Bronchial epithelial cell (primary cell): ENCODE results near the gene SH2D3A. TPM values are rescaled to one million over a fixed set of nuclear protein-coding genes. Genes with fewer than 3 reads are reported as not detected.

Experiments used
- DNase-seq: peaks from one replicate; pipeline ENCODE4 v3.0.0-alpha.2; 2010; ENCODE audit warnings: low read depth
- FAIRE-seq: peaks from 2 replicates; lab custom pipeline; 2011; peaks lifted over from hg19 to GRCh38; lab: Jason Lieb, UNC
- H3K27me3 ChIP-seq: 2 replicates; pipeline ENCODE4 v1.5.1; 2011; ENCODE audit warnings: low read length; ENCODE audit not compliant: control insufficient read depth, insufficient read depth
- H3K36me3 ChIP-seq: 2 replicates; pipeline ENCODE4 v1.5.1; 2011; ENCODE audit warnings: low read length; ENCODE audit not compliant: control insufficient read depth, insufficient read depth
- H3K4me3 ChIP-seq: 2 replicates; pipeline ENCODE4 v1.5.1; 2011; ENCODE audit warnings: mild to moderate bottlenecking, low read depth, low read length, control low read depth
- total RNA-seq: library from RNA; depleted of rRNA; stranded (reverse); fragments of >200 nt; gene quantifications from 2 replicates; pipeline ENCODE4 v1.2.1, GENCODE V29; 2014
- TF ChIP-seq, protein P1 (sequence below): IDR thresholded peaks from 2 replicates; pipeline ENCODE4 v1.5.1; 2011; ENCODE audit warnings: mild to moderate bottlenecking, moderate library complexity, low read length, control low read depth, inconsistent platforms; ENCODE audit not compliant: insufficient read depth, severe bottlenecking

SH2D3A gene
- total RNA-seq, 1 donor from 2014 or later = 88.5 TPM

DNA sequence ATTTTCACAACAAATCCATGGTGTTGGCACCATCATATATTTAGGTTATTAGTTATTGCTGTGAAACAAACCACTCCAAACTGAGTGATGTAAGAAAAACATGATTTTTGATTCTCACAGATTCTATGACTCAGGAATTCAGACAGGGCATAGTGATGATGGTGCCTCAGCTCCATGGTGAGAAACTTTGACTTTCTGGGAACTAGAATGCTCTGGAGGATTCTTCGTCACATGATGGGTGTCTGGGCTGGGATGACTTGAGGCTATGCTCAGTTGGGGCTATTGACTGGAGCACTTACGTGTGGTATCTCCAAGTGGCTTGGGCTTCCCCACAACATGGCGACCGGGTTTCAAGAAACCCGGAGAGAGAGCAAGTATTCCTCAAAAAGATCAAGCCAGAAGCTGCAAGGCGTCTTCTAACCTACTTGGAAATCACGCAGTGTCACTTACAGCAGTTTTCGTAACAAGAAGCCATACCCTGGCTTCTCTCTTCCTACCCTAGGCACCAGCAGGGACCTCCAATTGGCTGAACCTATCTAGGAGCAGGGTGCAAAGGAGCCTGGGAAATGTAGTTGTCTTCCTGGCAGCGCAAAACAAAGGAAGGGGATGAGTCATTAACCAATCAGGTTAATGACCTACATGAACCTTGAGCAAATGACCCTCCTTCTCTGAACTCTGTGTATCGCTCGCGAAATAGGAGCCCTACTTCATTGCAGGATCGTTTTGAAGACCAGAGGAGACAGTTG, 27.6 kb upstream of the SH2D3A start:
- Histone ChIP-seq H3K36me3 (no peaks in the 10 kb centered on the region), H3K4me3 (no peak overlapping the region), H3K27me3 (no peaks in the 10 kb centered on the region)
- TF ChIP-seq, protein P1, sequence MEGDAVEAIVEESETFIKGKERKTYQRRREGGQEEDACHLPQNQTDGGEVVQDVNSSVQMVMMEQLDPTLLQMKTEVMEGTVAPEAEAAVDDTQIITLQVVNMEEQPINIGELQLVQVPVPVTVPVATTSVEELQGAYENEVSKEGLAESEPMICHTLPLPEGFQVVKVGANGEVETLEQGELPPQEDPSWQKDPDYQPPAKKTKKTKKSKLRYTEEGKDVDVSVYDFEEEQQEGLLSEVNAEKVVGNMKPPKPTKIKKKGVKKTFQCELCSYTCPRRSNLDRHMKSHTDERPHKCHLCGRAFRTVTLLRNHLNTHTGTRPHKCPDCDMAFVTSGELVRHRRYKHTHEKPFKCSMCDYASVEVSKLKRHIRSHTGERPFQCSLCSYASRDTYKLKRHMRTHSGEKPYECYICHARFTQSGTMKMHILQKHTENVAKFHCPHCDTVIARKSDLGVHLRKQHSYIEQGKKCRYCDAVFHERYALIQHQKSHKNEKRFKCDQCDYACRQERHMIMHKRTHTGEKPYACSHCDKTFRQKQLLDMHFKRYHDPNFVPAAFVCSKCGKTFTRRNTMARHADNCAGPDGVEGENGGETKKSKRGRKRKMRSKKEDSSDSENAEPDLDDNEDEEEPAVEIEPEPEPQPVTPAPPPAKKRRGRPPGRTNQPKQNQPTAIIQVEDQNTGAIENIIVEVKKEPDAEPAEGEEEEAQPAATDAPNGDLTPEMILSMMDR = no peak
- FAIRE-seq (no peak), DNase-seq (no peak)

DNA sequence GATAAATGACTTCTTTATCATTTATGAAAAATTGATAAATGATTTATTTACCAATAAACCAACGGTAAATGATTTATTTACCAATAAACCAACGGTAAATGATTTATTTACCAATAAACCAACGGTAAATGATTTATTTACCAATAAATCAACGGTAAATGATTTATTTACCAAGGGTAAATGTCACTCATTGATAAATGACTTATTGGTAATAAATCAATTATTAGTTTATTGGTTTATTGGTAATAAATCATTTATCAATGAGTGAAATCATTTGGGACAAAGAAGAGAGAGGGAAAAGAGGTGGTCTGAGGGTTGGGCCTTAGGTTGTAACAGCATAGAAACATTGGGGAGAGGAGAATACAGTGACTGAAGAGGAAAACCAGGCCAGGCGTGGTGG, 26.7 kb upstream of the SH2D3A start:
- Histone ChIP-seq H3K27me3 (no peaks in the 10 kb centered on the region), H3K4me3 (no peak overlapping the region), H3K36me3 (no peaks in the 10 kb centered on the region)
- FAIRE-seq = no peak
- TF ChIP-seq, protein P1 = no peak
- DNase-seq = no peak

DNA sequence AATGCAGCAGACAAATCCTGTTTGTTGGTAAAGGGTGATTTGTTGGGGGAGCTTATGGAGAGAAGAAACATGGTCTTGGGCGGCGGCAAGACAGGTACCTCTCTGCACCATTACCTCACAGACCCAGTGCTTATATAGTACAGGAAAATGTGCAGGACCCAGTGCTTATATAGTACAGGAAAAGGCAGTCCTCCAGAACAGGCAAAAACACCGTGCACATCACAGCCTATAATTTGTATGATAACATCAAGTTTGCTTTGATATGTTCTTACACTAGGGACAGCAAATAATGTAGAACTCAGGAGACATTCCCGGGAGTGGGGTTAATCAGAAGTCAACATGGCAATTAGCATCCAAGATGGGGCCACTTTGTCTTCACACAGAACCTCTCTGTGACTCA, 26.2 kb upstream of the SH2D3A start:
- DNase-seq (no peak), FAIRE-seq (no peak)
- H3K27me3 ChIP-seq = no peaks in the 10 kb centered on the region
- no peak overlapping the region for H3K4me3 ChIP-seq
- TF ChIP-seq, protein P1 = no peak
- H3K36me3 ChIP-seq = no peaks in the 10 kb centered on the region

DNA sequence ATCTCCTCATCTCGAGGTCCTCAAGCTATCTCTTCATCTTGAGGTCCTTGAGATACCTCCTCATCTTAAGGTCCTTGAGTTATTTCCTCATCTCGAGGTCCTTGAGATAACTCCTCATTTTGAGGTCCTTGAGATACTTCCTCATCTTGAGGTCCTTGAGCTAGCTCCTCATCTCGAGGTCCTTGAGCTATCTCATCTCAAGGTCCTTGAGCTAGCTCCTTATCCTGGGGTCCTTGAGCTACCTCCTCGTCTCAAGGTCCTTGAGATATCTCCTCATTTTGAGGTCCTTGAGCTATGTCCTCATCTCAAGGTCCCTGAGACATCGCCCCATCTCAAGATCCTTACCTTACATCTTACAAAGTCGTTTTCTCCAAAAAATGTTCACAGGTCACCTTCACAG, 24.0 kb upstream of the SH2D3A start:
- no peak for DNase-seq
- no peaks in the 10 kb centered on the region for H3K27me3 ChIP-seq
- FAIRE-seq = peak; percentile 32
- H3K4me3 ChIP-seq = no peak overlapping the region
- TF ChIP-seq, protein P1 = no peak
- no peaks in the 10 kb centered on the region for H3K36me3 ChIP-seq

DNA sequence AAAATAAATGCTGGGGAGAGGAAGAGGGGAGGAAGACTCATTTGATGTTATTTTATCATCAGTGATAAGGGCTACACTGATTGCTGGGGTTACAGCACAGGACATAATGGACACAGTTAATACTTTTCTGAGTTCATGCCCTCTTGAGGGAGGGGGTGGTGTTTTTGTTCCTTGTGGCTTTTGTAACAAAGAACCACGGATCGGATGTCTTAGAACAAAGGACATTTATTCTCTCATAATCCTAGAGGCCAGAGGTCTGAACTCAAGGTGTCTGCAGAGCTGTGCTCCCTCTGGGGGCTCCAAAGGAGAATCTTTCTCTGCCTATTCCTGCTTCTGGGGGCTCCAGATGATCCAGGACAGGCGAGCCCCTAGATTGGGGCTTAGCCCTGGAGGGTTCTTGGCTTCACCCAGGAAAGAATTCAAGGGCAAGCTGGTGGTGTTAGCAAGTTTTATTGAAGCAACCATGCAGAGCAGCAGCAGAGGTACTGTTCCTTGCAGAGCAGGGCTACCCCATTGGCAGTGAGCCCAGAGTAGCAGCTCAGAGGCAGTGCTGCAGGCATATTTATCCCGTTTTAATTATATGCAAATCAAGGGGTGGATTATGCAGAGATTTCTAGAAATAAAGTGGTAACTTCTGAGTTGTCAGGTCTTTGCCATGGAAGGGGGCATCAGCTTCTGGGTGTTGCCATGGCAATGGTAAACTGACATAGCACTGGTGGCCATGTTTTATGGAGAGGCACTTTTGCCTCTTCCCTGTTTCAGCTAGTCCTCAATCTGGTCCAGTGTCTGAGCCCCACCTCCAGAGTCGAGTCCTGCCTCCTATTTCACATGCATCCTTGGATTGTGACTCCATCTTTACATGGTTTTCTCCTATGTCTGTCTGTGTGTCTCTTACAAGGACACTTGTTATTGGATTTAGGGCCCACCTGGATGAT, 23.2 kb upstream of the SH2D3A start:
- no peaks in the 10 kb centered on the region for H3K36me3 ChIP-seq
- no peak for FAIRE-seq
- no peak overlapping the region for H3K4me3 ChIP-seq
- no peaks in the 10 kb centered on the region for H3K27me3 ChIP-seq
- TF ChIP-seq, protein P1 = no peak
- DNase-seq = no peak
